Measurements from ENCODE around the gene SNX27.

GRCh38 chr1:151583796-151584195 is 28.1 kb upstream of the SNX27 start:
- TF ChIP-seq POLR2AphosphoS5 (IDR thresholded peaks at IDR 0.05; ENCODE audit: low read length) (no peak), HDGF (IDR thresholded peaks at IDR 0.05) (no peak), TARDBP (IDR thresholded peaks at IDR 0.05; ENCODE audit: borderline replicate concordance) (no peak), MXI1 (IDR thresholded peaks at IDR 0.05; ENCODE audit: low read depth, low read length) (no peak), TCF12 (IDR thresholded peaks at IDR 0.05; ENCODE audit: low read depth, low read length) (no peak), ZBTB33 (IDR thresholded peaks at IDR 0.05) (no peak), PRDM15 (CRISPR knock-in tag; IDR thresholded peaks at IDR 0.05) (no peak), NR2C1 (IDR thresholded peaks at IDR 0.05) (no peak), TBL1XR1 (IDR thresholded peaks at IDR 0.05; ENCODE audit: low read depth, low read length) (no peak), PAX8 (IDR thresholded peaks at IDR 0.05) (no peak), BRCA1 (IDR thresholded peaks at IDR 0.05; ENCODE audit: low read depth, low read length) (no peak), HDAC2 (IDR thresholded peaks at IDR 0.05) (no peak), POLR2A (IDR thresholded peaks at IDR 0.05; ENCODE audit: low read depth, low read length) (no peak), SKIL (IDR thresholded peaks at IDR 0.05; ENCODE audit: low read depth, poor library complexity, severe bottlenecking) (no peak)
